ENCODE measurements around the gene PLAC1.

PLAC1 gene

DNA sequence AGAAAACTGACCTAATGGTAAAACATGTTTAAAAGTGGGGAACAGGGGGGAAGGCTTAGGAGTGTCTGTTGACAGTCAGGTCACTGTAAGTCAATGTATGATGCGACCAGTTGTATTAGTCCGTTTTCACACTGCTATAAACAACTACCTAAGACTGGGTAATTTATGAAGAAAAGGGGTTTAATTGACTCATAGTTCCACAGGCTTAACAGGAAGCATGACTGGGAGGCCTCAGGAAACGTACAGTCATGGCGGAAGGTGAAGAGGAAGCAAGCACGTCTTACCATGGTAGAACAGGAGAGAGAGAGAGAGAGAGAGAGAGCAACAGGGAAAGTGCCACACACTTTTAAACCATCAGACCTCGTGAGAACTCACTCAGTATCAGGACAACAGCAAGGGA, 13.0 kb upstream of the PLAC1 start:
- DNase-seq (ENCODE audit: extremely low read depth in 1 of 2, low read depth in 1 of 2): no peak

DNA sequence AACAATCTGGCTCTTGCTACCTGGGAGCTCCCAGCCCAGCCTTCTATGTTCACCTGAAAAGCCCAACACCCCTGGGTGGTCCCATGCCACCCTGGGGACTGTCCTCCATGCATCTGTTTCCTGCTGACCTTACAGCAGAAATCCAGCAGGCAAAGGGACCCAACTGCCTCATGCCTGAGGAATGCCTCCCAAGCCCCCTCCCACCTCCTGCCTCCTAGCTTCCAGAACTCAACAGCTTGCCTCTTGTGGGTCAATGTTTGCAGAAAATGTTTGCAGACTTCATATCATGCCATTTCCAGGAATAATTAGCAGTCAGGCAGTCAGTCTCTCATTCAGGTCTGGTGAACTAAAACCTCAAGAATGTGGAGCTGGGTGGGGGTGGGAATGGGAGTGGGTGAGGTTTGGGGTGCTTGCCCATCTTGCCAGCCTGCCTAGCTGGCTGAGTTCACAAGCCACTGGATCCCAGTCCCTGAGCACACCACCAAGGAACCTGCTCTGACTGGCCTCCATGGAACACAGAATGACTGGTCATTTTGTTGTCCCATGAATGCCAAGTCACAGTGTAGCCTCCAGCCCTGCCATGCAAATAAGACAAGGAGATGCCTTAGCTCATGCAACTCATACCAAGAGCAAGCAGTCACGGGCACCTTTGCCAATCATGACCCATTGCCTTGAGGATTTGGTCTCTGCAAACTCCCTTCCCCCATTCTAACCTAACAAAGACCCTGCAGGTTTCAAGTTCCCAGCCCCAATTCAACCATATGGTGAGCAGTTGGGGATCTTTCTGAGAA, 12.1 kb upstream of the PLAC1 start:
- no peak for DNase-seq (ENCODE audit: extremely low read depth in 1 of 2, low read depth in 1 of 2)

DNA sequence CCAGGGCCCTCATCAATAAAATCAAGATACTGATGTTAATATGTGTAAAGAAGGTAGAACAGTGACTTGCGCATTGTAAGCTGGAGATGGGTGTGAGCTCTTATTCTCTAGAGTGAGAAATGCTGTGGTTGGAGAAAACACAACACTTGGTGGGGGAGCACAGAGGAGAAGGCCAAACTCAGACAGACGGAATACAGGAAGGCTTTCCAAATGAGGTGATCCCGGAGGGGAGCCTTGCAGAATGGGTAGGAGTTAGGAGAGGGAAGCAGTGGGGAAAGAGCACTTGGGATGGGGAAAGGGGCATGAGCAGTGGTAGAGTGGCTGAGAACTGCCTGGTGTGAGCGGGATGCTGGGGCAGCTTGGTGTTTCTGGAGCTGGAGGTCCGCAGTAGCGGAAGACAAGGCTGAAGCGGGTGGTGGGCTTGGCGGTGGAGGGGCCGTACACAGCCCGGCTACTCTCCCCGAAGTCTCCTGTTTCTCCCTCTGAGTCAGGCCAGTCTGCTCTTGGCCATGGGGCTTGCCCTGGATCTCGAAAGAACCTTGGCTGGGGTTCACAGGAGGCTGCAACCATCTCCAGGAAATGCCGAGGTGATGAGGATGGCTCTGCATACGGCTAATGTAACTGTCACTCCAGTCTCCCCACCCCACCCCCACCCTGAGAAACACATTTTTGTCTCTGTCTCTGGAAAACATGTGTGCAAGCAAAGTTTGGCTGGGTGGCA, 11.3 kb upstream of the PLAC1 start:
- DNase-seq (ENCODE audit: extremely low read depth in 1 of 2, low read depth in 1 of 2): no peak

DNA sequence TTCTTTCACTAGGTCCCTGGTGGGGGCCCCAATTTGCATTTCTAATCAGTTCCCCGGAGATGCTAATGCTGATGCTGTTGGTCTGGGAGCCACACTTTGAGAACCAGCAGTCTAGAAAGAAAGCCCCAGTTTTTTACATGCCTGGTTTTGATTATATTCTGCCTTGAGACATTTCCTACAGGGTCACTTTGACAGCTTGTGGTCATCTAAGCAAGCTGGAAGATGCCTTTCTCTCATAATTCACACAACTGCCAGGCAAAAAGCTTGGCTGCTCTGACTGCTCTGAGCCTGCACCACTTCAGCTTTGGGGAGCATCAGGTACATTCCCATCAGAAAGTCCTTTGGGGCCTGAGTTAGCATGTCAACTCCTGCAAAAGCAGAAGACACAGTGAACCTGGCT, 5.9 kb upstream of the PLAC1 start:
- no peak for DNase-seq (ENCODE audit: extremely low read depth in 1 of 2, low read depth in 1 of 2)

DNA sequence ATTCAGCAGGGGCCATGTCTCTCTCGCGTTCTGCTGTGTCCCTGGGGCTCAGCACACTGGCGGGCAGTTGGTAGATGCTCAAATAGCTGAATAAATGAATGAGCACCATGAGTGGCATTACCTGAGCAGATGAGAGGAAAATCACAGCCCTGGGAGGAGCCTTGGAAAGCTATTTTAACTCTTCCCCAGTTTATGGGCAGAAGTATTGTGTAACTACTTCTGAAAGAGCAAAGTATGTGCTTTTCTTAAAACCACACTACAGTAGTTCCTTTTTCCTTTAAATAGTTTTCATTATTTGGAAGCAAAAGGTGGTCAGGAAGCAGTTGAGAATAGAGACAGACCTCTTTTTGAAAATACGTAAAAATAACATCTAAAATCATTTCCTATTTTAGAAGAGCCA, 3.0 kb upstream of the PLAC1 start:
- no peak for DNase-seq (ENCODE audit: extremely low read depth in 1 of 2, low read depth in 1 of 2)

DNA sequence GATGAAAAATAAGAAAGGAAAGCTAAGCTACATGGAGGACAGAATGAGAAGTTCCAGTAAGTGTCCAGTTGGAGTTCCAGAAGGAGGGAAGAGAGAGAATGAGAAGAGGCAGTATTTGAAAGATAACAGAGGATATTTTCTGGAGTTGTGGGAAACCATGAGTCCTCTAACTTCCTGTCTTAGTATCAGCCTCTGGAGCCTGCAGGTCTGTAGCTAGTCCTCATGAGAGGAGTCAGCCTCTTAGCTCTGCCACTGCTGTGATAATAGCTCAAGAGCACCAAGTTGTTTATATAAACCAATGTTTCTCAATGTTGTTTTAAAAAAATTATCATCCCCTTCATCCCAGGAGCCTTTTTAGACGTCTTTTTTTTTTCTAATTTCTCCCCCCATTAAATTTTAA, 2.4 kb upstream of the PLAC1 start:
- DNase-seq (ENCODE audit: extremely low read depth in 1 of 2, low read depth in 1 of 2): no peak

DNA sequence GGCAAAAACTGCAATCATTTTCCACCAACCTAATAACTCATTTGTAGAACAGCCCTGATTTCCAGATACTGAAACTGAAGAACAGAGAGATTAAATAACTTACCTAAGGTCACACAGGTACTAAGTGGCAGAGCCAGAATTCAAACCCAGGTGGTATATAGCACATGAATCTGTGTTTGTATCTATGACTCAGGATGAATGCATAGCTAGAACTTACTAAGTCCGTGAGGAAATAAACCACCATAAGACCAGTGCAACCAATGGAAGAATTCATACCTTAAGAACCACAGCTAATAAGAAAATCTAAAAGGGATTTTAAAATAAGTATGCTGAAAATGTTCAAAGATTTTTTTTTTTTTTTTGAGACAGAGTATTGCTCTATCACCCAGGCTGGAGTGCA, 1.5 kb upstream of the PLAC1 start:
- DNase-seq (ENCODE audit: extremely low read depth in 1 of 2, low read depth in 1 of 2): no peak

DNA sequence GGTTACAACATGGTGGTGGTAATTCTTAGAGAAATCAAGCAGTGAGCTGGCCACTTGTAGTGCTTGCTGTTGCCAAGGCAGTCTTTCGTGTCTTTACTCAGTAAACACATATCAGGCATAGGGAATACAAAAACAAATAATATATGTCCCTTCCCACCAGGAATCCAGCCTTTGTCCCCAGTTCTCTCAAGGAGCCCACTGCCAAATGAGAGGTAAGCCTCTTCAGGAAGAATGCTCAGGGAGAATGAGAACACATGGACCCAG, 421 bp upstream of the PLAC1 start:
- DNase-seq (ENCODE audit: extremely low read depth in 1 of 2, low read depth in 1 of 2): no peak

GRCh38 chrX:134654398-134655012, 3.8 kb downstream of the PLAC1 start:
- DNase-seq (ENCODE audit: extremely low read depth in 1 of 2, low read depth in 1 of 2): no peak

- DNase-seq (ENCODE audit: extremely low read depth in 1 of 2, low read depth in 1 of 2): no peak
Observed at GRCh38 chrX:134653835-134654234, 4.4 kb downstream of the PLAC1 start.

- DNase-seq (ENCODE audit: extremely low read depth in 1 of 2, low read depth in 1 of 2): no peak
Observed at GRCh38 chrX:134650701-134651100, 7.6 kb downstream of the PLAC1 start.

DNA sequence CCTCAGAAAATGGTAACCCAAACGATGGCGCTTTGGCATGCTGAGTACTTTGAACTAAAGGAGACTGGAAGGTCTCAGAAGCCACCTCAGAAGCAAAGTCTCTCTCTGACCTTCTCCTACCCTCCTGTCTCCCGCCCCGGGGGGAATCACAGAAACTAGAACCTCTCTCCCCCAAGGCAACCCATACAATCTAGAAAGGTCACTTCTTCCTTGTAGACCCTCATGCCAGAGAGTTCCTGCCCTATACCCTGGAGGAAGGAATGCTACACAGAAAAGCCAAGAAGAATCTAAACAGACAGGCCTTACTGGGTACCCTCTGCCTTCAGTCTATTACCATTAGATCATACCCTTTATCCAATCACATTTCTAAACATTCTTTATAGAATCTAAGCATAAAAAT, 8.5 kb downstream of the PLAC1 start:
- DNase-seq (ENCODE audit: extremely low read depth in 1 of 2, low read depth in 1 of 2): no peak

- DNase-seq (ENCODE audit: extremely low read depth in 1 of 2, low read depth in 1 of 2): no peak
Observed at GRCh38 chrX:134647477-134647877, 10.8 kb downstream of the PLAC1 start.

DNA sequence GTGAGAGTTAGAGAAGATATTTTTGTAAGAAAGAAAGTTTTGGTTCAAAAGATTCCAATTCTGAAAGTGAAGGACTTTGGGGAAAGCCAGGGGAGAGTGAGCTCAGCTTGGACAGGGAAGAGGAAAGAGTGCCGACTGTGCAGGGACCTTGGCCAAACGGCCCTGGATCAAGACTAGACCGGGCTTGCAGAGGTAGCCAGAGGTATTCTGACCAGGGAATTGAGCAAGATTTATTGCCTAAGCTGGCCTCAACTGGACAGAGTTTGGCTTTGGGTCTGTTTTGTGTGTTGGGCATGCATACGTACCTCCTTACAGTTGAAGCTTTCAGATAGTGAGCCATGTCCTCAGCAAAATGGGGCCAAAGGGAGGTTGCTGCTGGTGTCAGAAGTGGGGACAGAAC, 11.6 kb downstream of the PLAC1 start:
- DNase-seq (ENCODE audit: extremely low read depth in 1 of 2, low read depth in 1 of 2): no peak

GRCh38 chrX:134645936-134646543, 12.2 kb downstream of the PLAC1 start:
- DNase-seq (ENCODE audit: extremely low read depth in 1 of 2, low read depth in 1 of 2): no peak

DNA sequence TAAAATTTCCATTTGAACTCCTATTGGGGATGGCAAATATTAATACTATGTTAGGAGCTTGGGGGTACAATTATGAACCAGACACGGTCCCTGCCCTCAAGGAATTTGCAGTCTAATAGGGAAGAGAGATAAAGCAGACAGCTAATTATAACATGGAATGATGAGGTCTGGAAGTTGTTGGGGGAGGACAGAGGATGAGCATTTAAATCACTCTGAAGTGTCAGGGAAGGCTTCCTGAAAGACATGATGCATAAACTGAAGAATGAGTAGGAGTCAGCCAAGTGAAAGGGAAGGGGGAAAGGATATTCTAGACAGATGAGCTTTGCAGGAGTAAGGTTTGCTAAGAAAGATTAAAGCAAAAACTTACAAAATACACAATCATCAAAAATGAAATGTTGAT, 15.9 kb downstream of the PLAC1 start:
- DNase-seq (ENCODE audit: extremely low read depth in 1 of 2, low read depth in 1 of 2): no peak

- no peak for DNase-seq (ENCODE audit: extremely low read depth in 1 of 2, low read depth in 1 of 2)
Observed at GRCh38 chrX:134641346-134641745, 16.9 kb downstream of the PLAC1 start.

DNA sequence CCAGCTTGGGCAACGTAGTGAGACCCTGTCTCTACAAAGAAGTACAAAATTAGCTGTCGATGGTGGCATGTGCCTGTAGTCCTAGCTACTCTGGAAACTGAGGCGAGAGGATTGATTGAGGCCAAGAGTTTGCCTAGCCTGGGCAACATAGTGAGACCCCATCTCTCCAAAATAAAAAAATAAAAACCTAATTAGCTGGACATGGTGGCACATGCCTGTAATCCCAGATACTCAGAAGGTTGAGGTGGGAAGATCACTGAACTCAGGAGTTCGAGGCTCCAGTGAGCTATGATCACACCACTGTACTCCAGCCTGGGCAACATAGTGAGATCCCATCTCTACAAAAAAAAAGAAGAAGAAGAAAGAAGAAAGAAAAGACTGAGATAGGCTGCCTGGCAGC, 17.4 kb downstream of the PLAC1 start:
- DNase-seq (ENCODE audit: extremely low read depth in 1 of 2, low read depth in 1 of 2): no peak

- no peak for DNase-seq (ENCODE audit: extremely low read depth in 1 of 2, low read depth in 1 of 2)
Observed at GRCh38 chrX:134636851-134637250, 21.4 kb downstream of the PLAC1 start.

DNA sequence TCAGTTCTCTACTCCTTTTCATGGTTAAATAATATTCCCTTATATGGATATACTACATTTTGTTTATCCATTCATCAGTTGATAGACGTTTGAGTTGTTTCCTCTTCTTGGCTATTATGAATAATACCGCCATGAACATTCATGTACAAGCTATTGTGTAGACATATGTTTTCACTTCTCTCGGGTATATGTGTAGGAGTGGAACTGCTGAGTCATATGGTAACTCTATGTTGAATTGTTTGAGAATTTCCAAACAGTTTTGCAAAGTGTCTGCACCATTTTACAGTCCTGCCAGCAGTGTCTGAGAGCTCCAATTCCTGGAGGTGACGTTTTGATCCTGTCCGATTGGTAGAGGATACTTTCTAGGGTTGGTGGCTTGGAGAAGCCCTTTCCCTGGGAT, 23.6 kb downstream of the PLAC1 start:
- DNase-seq (ENCODE audit: extremely low read depth in 1 of 2, low read depth in 1 of 2): no peak

GRCh38 chrX:134633832-134634231, 24.4 kb downstream of the PLAC1 start:
- no peak for DNase-seq (ENCODE audit: extremely low read depth in 1 of 2, low read depth in 1 of 2)

- no peak for DNase-seq (ENCODE audit: extremely low read depth in 1 of 2, low read depth in 1 of 2)
Observed at GRCh38 chrX:134633394-134633793, 24.9 kb downstream of the PLAC1 start.
